Thoracic aorta (tissue), 2 donors: Measurements from ENCODE around the gene MTHFD1L. TPM values are rescaled to one million over a fixed set of nuclear protein-coding genes. Genes with fewer than 3 reads are reported as not detected.

Experiments used
- ATAC-seq: fragments of 150-250 bp; one replicate; pipeline ENCODE4 v1.8.0; 2017; ENCODE audit warnings: low read depth; ENCODE audit not compliant: insufficient number of reproducible peaks, low FRiP score
- DNase-seq: peaks from one replicate; pipeline ENCODE4 v3.0.0-alpha.2; 2020; ENCODE audit warnings: low spot score
- H3K27ac ChIP-seq, 2 donors: fragments of 200-600 bp; sonication (generic); 1 replicate in 1 of 2; 2 replicates in 1 of 2; pipeline ENCODE4 v1.5.1; 2016; ENCODE audit warnings: mild to moderate bottlenecking in 2 of 2, moderate library complexity in 2 of 2
- H3K27me3 ChIP-seq: fragments of 200-600 bp; sonication (generic); replicated peaks from 2 replicates; pipeline ENCODE4 v1.6.0; 2016; ENCODE audit warnings: mild to moderate bottlenecking; ENCODE audit not compliant: insufficient read depth
- H3K36me3 ChIP-seq: fragments of 200-600 bp; sonication (generic); one replicate; pipeline ENCODE4 v1.5.1; 2016
- H3K4me1 ChIP-seq, 2 donors: fragments of 200-600 bp; sonication (generic); 1 replicate in 1 of 2; 2 replicates in 1 of 2; pipeline versions ENCODE4 v1.5.1 to v1.6.0; 2016; ENCODE audit warnings: low read depth in 2 of 2, mild to moderate bottlenecking in 1 of 2; ENCODE audit not compliant: control insufficient read depth in 1 of 2
- H3K4me3 ChIP-seq: fragments of 200-600 bp; sonication (generic); 2 replicates; pipeline ENCODE4 v1.5.1; 2016; ENCODE audit warnings: mild to moderate bottlenecking
- H3K9me3 ChIP-seq: fragments of 200-600 bp; sonication (generic); 2 replicates; pipeline ENCODE4 v1.5.1; 2016
- CTCF ChIP-seq: fragments of 200-600 bp; sonication (generic); IDR thresholded peaks from one replicate; pipeline ENCODE4 v1.5.1; 2019; ENCODE audit warnings: antibody characterized with exemption
- total RNA-seq, 2 donors: library from RNA; depleted of rRNA; stranded (reverse); fragments of >200 nt; gene quantifications; one replicate each; pipeline versions ENCODE4 v1.1.0 to v1.2.3, GENCODE V29; 2016

MTHFD1L gene
- total RNA-seq, 2 donors from 2014 or later = 52.8 to 77.3 TPM

GRCh38 chr6:151023342-151023741 lies 157.8 kb downstream of the MTHFD1L start:
- DNase-seq = no peak
- no peak for ATAC-seq
- H3K36me3 ChIP-seq = peaks cover 3% of the 10 kb centered on the region
- peaks cover 3 to 32% of the 10 kb centered on the region in 2 donors for H3K4me1 ChIP-seq
- H3K4me3 ChIP-seq = no peak overlapping the region
- no peaks in the 10 kb centered on the region for H3K9me3 ChIP-seq
- H3K27me3 ChIP-seq = no peaks in the 10 kb centered on the region
- H3K27ac ChIP-seq = peak overlapping the region; percentile 4 to 70
- no peak for TF ChIP-seq CTCF

- TF ChIP-seq CTCF = no peak
- ATAC-seq = peak; percentile 82
- H3K4me1 ChIP-seq = peaks cover 3 to 32% of the 10 kb centered on the region in 2 donors
- DNase-seq = peak; percentile 50
- H3K36me3 ChIP-seq = no peaks in the 10 kb centered on the region
- no peaks in the 10 kb centered on the region for H3K27me3 ChIP-seq
- no peaks in the 10 kb centered on the region for H3K9me3 ChIP-seq
- H3K4me3 ChIP-seq = peak overlapping the region; percentile 21
- H3K27ac ChIP-seq = peak overlapping the region; percentile 70
Observed at GRCh38 chr6:151024597-151024996, 159.1 kb downstream of the MTHFD1L start.

GRCh38 chr6:151025076-151025475 lies 159.6 kb downstream of the MTHFD1L start:
- Histone ChIP-seq H3K36me3 (no peaks in the 10 kb centered on the region), H3K4me3 (peak overlapping the region; percentile 21), H3K4me1 (peaks cover 3 to 32% of the 10 kb centered on the region in 2 donors), H3K9me3 (no peaks in the 10 kb centered on the region), H3K27ac (peak overlapping the region; percentile 59 to 70), H3K27me3 (no peaks in the 10 kb centered on the region)
- DNase-seq (no peak), ATAC-seq (no peak)
- no peak for TF ChIP-seq CTCF

- H3K4me1 ChIP-seq = peaks cover 3 to 32% of the 10 kb centered on the region in 2 donors
- H3K36me3 ChIP-seq = no peaks in the 10 kb centered on the region
- H3K4me3 ChIP-seq = no peak overlapping the region
- H3K27me3 ChIP-seq = no peaks in the 10 kb centered on the region
- no peak for TF ChIP-seq CTCF
- DNase-seq (no peak), ATAC-seq (no peak)
- no peaks in the 10 kb centered on the region for H3K9me3 ChIP-seq
- H3K27ac ChIP-seq = peak overlapping the region; percentile 24 to 70
Observed at GRCh38 chr6:151026041-151026663, 160.7 kb downstream of the MTHFD1L start.

GRCh38 chr6:151027295-151027747 lies 161.8 kb downstream of the MTHFD1L start:
- H3K27ac ChIP-seq = no peak overlapping the region
- no peaks in the 10 kb centered on the region for H3K36me3 ChIP-seq
- H3K4me1 ChIP-seq = peaks cover 3 to 32% of the 10 kb centered on the region in 2 donors
- no peak for ATAC-seq
- H3K4me3 ChIP-seq = no peak overlapping the region
- no peaks in the 10 kb centered on the region for H3K27me3 ChIP-seq
- no peak for DNase-seq
- H3K9me3 ChIP-seq = no peaks in the 10 kb centered on the region
- no peak for TF ChIP-seq CTCF
